HepG2 (cell line): ENCODE results near the gene STARD8. TPM values are rescaled to one million over a fixed set of nuclear protein-coding genes. Genes with fewer than 3 reads are reported as not detected.

ENCODE experiments used
- ATAC-seq: fragments of 200-7000 bp; cut with Tn5 transposase; 3 replicates; pipeline ENCODE4 v1.9.1; 2020; ENCODE audit warnings: mild to moderate bottlenecking, moderate library complexity
- BruUV-seq: library from RNA; stranded (reverse); fragments of 400-500 nt; replicated peaks from 2 replicates; lab custom pipeline; 2021; lab: Mats Ljungman, UMichigan
- CTCF ChIA-PET: fragments of 300-600 bp; formaldehyde crosslinking; extraction: SDS; loops from one replicate; lab custom pipeline; 2021; ENCODE audit warnings: low total read pairs, inconsistent platforms, low intra/inter-chr PET ratio; lab: Yijun Ruan, JAX
- POLR2A ChIA-PET: fragments of 350-600 bp; sonication (Branson Sonifier 250); formaldehyde crosslinking; loops from one replicate; lab custom pipeline; 2020; ENCODE audit warnings: antibody characterized with exemption, inconsistent platforms; lab: Yijun Ruan, JAX
- DNase-seq: peaks from one replicate; pipeline ENCODE4 v3.0.0-alpha.2; 2015; ENCODE audit warnings: low spot score
- FAIRE-seq: peaks from 3 replicates; lab custom pipeline; 2011; peaks lifted over from hg19 to GRCh38; lab: Jason Lieb, UNC
- H2AFZ ChIP-seq: one replicate; pipeline ENCODE4 v1.6.1; 2011; ENCODE audit warnings: low read length, inconsistent platforms
- H3K27ac ChIP-seq: fragments of 300-600 bp; 3 replicates; pipeline ENCODE4 v1.8.0; 2011; ENCODE audit warnings: mixed run types, mild to moderate bottlenecking, mixed read lengths, low read length, inconsistent platforms; ENCODE audit not compliant: insufficient read depth; ENCODE audit errors: extremely low read length
- H3K27me3 ChIP-seq, 2 experiments: fragments of 200-600 bp in 1 of 2; 2 replicates in 1 of 2; 3 replicates in 1 of 2; pipeline versions ENCODE4 v1.6.0 to v1.8.0; 2011; ENCODE audit warnings: low read length in 2 of 2, mild to moderate bottlenecking in 2 of 2, moderate library complexity in 2 of 2, inconsistent platforms in 1 of 2; ENCODE audit not compliant: insufficient read depth in 2 of 2, control insufficient read depth in 1 of 2
- H3K36me3 ChIP-seq, 2 experiments: fragments of 200-600 bp in 1 of 2; replicated peaks in 1 of 2; 2 replicates in 1 of 2; 3 replicates in 1 of 2; pipeline versions ENCODE4 v1.5.1 to v1.8.0; 2011; ENCODE audit warnings: low read length in 2 of 2, inconsistent platforms in 1 of 2; ENCODE audit not compliant: insufficient read depth in 2 of 2, control insufficient read depth in 1 of 2
- H3K4me1 ChIP-seq: 2 replicates; pipeline ENCODE4 v1.5.1; 2012; ENCODE audit warnings: low read length, inconsistent platforms; ENCODE audit not compliant: insufficient read depth
- H3K4me2 ChIP-seq: 2 replicates; pipeline ENCODE4 v1.6.0; 2011; ENCODE audit warnings: low read depth, low read length, inconsistent platforms
- H3K4me3 ChIP-seq, 3 experiments: fragments of 200-600 bp in 1 of 3; sonication (generic), shearing (Covaris generic) in 1 of 3; replicated peaks in 1 of 3; 2 replicates each; pipeline ENCODE4 v1.5.1; 2011 to 2016; ENCODE audit warnings: low read length in 3 of 3, inconsistent platforms in 2 of 3, low read depth in 2 of 3, mild to moderate bottlenecking in 2 of 3, control low read depth in 1 of 3, mixed read lengths in 1 of 3; ENCODE audit not compliant: insufficient read depth in 1 of 3
- H3K79me2 ChIP-seq: one replicate; pipeline ENCODE4 v1.6.1; 2011; ENCODE audit warnings: low read length, inconsistent platforms; ENCODE audit not compliant: insufficient read depth
- H3K9ac ChIP-seq: 2 replicates; pipeline ENCODE4 v1.6.0; 2011; ENCODE audit warnings: mild to moderate bottlenecking, low read depth, low read length, inconsistent platforms; ENCODE audit not compliant: insufficient read depth
- H3K9me3 ChIP-seq: 2 replicates; pipeline ENCODE4 v1.5.1; 2012; ENCODE audit warnings: mild to moderate bottlenecking, low read length
- H4K20me1 ChIP-seq: 2 replicates; pipeline ENCODE4 v1.6.0; 2011; ENCODE audit warnings: inconsistent platforms, mild to moderate bottlenecking, low read length, moderate library complexity; ENCODE audit not compliant: insufficient read depth
- BATF2 ChIP-seq: sonication (generic); formaldehyde crosslinking; IDR thresholded peaks from 2 replicates; pipeline ENCODE4 v1.8.0; 2022; ENCODE audit warnings: mild to moderate bottlenecking, missing genetic modification reagents, moderate library complexity
- ESRRA ChIP-seq: sonication (generic); formaldehyde crosslinking; IDR thresholded peaks from 2 replicates; pipeline ENCODE4 v1.5.1; 2020; ENCODE audit warnings: mild to moderate bottlenecking, low read depth, missing genetic modification reagents
- FOXK1 ChIP-seq: sonication (generic); formaldehyde crosslinking; IDR thresholded peaks from 2 replicates; pipeline ENCODE4 v1.4.0; 2020; ENCODE audit warnings: low read depth, missing genetic modification reagents, borderline replicate concordance
- GLMP ChIP-seq: sonication (generic); formaldehyde crosslinking; IDR thresholded peaks from 2 replicates; pipeline ENCODE4 v1.9.0; 2021; ENCODE audit warnings: missing genetic modification reagents, mild to moderate bottlenecking, borderline replicate concordance
- HOXA9 ChIP-seq: sonication (generic); formaldehyde crosslinking; IDR thresholded peaks from 2 replicates; pipeline ENCODE4 v1.8.1; 2022; ENCODE audit warnings: missing genetic modification reagents, mild to moderate bottlenecking, moderate library complexity, borderline replicate concordance
- MED13 ChIP-seq: sonication (generic); formaldehyde crosslinking; IDR thresholded peaks from 2 replicates; pipeline ENCODE4 v1.5.0; 2020; ENCODE audit warnings: missing genetic modification reagents
- TBP ChIP-seq: sonication (generic); formaldehyde crosslinking; IDR thresholded peaks from 2 replicates; pipeline ENCODE4 v1.5.0; 2020; ENCODE audit warnings: missing genetic modification reagents
- WGBS: methylation state at CpG from one replicate; pipeline ENCODE4 v1.1.6; 2017; ENCODE audit warnings: low lambda C conversion rate; 5-methylcytosine and 5-hydroxymethylcytosine counted together
- in situ Hi-C: cut with HindIII; loops from 2 replicates; pipeline ENCODE4 v1.10.0; 2017; ENCODE audit warnings: low pct_unique_long_range_greater_than_20kb; ENCODE audit not compliant: extremely low pct_ligation_motif_present
- intact Hi-C: fragments of 100-400 bp; cut with micrococcal nuclease; formaldehyde crosslinking; loops from one replicate; pipeline ENCODE4 v1.10.0; 2022; ENCODE audit not compliant: unreplicated experiment
- polyA plus RNA-seq, 8 experiments: library from polyadenylated mRNA; depleted of rRNA in 3 of 8; stranded (reverse) in 7 of 8; unstranded in 1 of 8; fragments of >200 nt; fragmentation: Illumina TruSeq in 4 of 8; extraction: Trizol in 4 of 8; gene quantifications; 2 replicates each; pipeline versions ENCODE4 v1.2.1 to v1.2.3, GENCODE V29; 2011 to 2016; ENCODE audit warnings: low read depth in 4 of 8, missing spikeins in 1 of 8, mixed read lengths in 1 of 8; ENCODE audit not compliant: insufficient read depth in 1 of 8
- total RNA-seq, 5 experiments: library from RNA; depleted of rRNA; stranded (reverse); fragments of >200 nt; fragmentation: Illumina TruSeq; extraction: Trizol; gene quantifications; 2 replicates each; pipeline ENCODE4 v1.2.3, GENCODE V29; 2016; ENCODE audit warnings: low read depth in 1 of 5

STARD8 gene
- total and polyA plus RNA-seq, 2 of the 13 experiments (the other 11 are each of a cell fraction or from before 2014, with no cell fraction given) = 0.02 to 0.09 TPM

GRCh38 chrX:68697465-68698125 is 50.1 kb downstream of the STARD8 start:
- Histone ChIP-seq H3K4me3 (peak overlapping the region in 1 of 3 experiments; percentile 16; a peak in 1 of 6 replicates), H3K27ac (no peak overlapping the region), H3K9ac (no peak overlapping the region), H3K27me3 (peaks cover 0 to 7% of the 10 kb centered on the region in 2 experiments; a peak in 1 of 5 replicates), H3K79me2 (no peaks in the 10 kb centered on the region), H3K4me2 (peak overlapping the region; percentile 18; the same call in 1 of the 2 replicates), H3K9me3 (no peaks in the 10 kb centered on the region), H2AFZ (no peak overlapping the region), H3K36me3 (no peaks in the 10 kb centered on the region), H4K20me1 (no peaks in the 10 kb centered on the region), H3K4me1 (peaks cover 54% of the 10 kb centered on the region)
- no peak for ATAC-seq
- no peak for FAIRE-seq
- DNase-seq = no peak
- TF ChIP-seq BATF2 (CRISPR knock-in tag) = no peak
- no peak for TF ChIP-seq HOXA9 (CRISPR knock-in tag)
- no peak for TF ChIP-seq GLMP (CRISPR knock-in tag)
- TF ChIP-seq TBP (CRISPR knock-in tag) = no peak
- TF ChIP-seq FOXK1 = no peak
- no peak for TF ChIP-seq ESRRA (CRISPR knock-in tag)
- no peak for TF ChIP-seq MED13 (CRISPR knock-in tag)
- intact Hi-C loops = loop anchor here (5.0 kb wide), 1 partner anchor 500 kb away; no protein-coding TSS in a partner anchor
- in situ Hi-C loops = no loop called here
- no TSS peak for BruUV-seq
- ChIA-PET CTCF (no interaction called here), POLR2A (no interaction called here)
- WGBS = 21% methylated on average over 4 of the region's 6 CpGs
